Measurements from ENCODE around the gene ABR.

- TF ChIP-seq CTCF (IDR thresholded peaks at IDR 0.05) (no peak), POLR2AphosphoS5 (IDR thresholded peaks at IDR 0.05) (no peak), POLR2A (IDR thresholded peaks at IDR 0.05) (no peak), EP300 (IDR thresholded peaks at IDR 0.05) (no peak)
Observed at GRCh38 chr17:1165836-1166235, 13.9 kb downstream of the ABR start.

All from suprapubic skin (tissue), 4 donors.